HepG2 (cell line): ENCODE measurements around the gene ADAMTS2.

Experiments used
- CC2D1A ChIP-seq: sonication (generic); formaldehyde crosslinking; IDR thresholded peaks from 2 replicates; pipeline ENCODE4 v1.8.1; 2023; ENCODE audit warnings: mild to moderate bottlenecking, missing genetic modification reagents
- EZH2 ChIP-seq: conservative IDR thresholded peaks from 2 replicates; pipeline ENCODE4 v1.6.1; 2012; ENCODE audit warnings: mild to moderate bottlenecking, low read depth, low read length, moderate library complexity
- HDAC6 ChIP-seq: fragments of 200-600 bp; sonication (generic); IDR thresholded peaks from 2 replicates; pipeline ENCODE4 v1.7.0; 2017; ENCODE audit warnings: mild to moderate bottlenecking, antibody characterized with exemption, low read length, low read depth
- HES4 ChIP-seq: sonication (generic); formaldehyde crosslinking; IDR thresholded peaks from 2 replicates; pipeline ENCODE4 v1.9.0; 2021; ENCODE audit warnings: mild to moderate bottlenecking, missing genetic modification reagents, borderline replicate concordance
- MEIS1 ChIP-seq: sonication (generic); formaldehyde crosslinking; IDR thresholded peaks from 2 replicates; pipeline ENCODE4 v1.9.0; 2021; ENCODE audit warnings: mild to moderate bottlenecking, missing genetic modification reagents, moderate library complexity, borderline replicate concordance
- POLR2A ChIP-seq, 2 experiments: IDR thresholded peaks; 2 replicates each; pipeline ENCODE4 v1.6.1; 2011; ENCODE audit warnings: low read depth in 2 of 2, low read length in 2 of 2, mild to moderate bottlenecking in 1 of 2, moderate library complexity in 1 of 2; ENCODE audit not compliant: insufficient read depth in 1 of 2
- RFX5 ChIP-seq: IDR thresholded peaks from 2 replicates; pipeline ENCODE4 v1.6.1; 2011; ENCODE audit warnings: low read depth, low read length, improper control_type of control experiment
- U2AF1 ChIP-seq: fragments of 200-400 bp; formaldehyde crosslinking; optimal IDR thresholded peaks from 2 replicates; pipeline ENCODE3; 2017; ENCODE audit warnings: mild to moderate bottlenecking, low read depth, low read length
- YY1 ChIP-seq: IDR thresholded peaks from 2 replicates; pipeline ENCODE4 v1.6.1; 2011; ENCODE audit warnings: low read length, low read depth, moderate library complexity, mild to moderate bottlenecking; ENCODE audit not compliant: insufficient read depth, insufficient replicate concordance
- ZNF253 ChIP-seq: sonication (generic); formaldehyde crosslinking; IDR thresholded peaks from 2 replicates; pipeline ENCODE4 v1.8.0; 2022; ENCODE audit warnings: mild to moderate bottlenecking, missing genetic modification reagents, borderline replicate concordance
- ZNF430 ChIP-seq: sonication (generic); formaldehyde crosslinking; IDR thresholded peaks from 2 replicates; pipeline ENCODE4 v1.9.0; 2021; ENCODE audit warnings: mild to moderate bottlenecking, missing genetic modification reagents
- TF ChIP-seq, protein P1 (sequence below): sonication (generic); formaldehyde crosslinking; IDR thresholded peaks from 2 replicates; pipeline ENCODE4 v1.9.0; 2021; ENCODE audit warnings: missing genetic modification reagents, borderline replicate concordance

DNA sequence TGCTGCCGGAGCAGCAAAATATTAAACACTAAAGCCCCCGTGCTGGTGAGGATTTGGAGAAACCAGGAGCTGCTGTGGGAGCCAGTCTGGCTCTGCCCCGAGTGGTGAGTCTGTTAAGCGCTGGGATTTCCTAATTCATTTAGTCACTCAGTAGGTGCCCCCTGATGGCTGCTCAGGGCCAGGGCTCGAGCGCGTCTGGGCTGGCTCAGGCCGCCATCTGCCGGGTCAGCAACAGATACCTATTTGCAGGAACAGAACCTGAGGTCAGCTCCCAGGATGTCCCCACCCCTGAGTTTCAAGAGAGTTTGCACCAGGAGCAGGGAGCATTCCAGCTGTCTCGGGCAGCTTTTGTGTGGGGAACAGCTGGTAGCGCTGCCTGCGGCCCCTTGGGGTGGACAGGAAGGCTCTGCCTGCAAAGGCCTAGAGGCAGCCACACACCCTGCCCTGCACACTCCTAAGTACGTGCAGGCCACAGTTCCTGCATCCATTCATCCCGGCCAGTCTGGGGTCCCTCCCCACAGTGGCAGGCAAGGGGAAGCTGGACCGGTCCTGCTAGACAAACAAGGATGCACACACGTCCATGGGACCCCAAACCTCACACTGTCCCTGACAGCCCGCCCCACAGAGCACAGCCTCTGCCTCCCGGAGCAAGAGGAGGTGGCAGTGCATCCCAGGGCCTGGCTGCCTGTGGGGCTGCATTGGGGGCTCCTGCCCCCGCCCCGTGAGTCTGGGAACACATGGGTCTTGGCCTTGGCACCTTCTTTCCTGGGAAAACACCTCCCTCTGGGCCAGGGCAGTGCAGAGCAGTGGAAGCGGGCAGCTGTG lies 83.7 kb downstream of the ADAMTS2 start:
- TF ChIP-seq, protein P1, sequence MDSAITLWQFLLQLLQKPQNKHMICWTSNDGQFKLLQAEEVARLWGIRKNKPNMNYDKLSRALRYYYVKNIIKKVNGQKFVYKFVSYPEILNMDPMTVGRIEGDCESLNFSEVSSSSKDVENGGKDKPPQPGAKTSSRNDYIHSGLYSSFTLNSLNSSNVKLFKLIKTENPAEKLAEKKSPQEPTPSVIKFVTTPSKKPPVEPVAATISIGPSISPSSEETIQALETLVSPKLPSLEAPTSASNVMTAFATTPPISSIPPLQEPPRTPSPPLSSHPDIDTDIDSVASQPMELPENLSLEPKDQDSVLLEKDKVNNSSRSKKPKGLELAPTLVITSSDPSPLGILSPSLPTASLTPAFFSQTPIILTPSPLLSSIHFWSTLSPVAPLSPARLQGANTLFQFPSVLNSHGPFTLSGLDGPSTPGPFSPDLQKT (CRISPR knock-in tag), result no peak
- TF ChIP-seq CC2D1A (CRISPR knock-in tag) (no peak), YY1 (peak; percentile 55), HES4 (no peak), HDAC6 (no peak), MEIS1 (CRISPR knock-in tag) (no peak), ZNF430 (CRISPR knock-in tag) (no peak), ZNF253 (CRISPR knock-in tag) (no peak), U2AF1 (no peak), RFX5 (no peak), POLR2A (IDR thresholded peaks at IDR 0.05; ENCODE audit: insufficient read depth in 1 of 2, low read depth in 2 of 2, low read length in 2 of 2) (no peak), EZH2 (no peak)
